K562 (cell line): ENCODE data around the gene ZCWPW1. TPM values are rescaled to one million over a fixed set of nuclear protein-coding genes. Genes with fewer than 3 reads are reported as not detected.

Experiments used
- BRD4 ChIP-seq: fragments of 200-600 bp; sonication (generic); IDR thresholded peaks from 2 replicates; pipeline ENCODE4 v1.6.1; 2017; ENCODE audit warnings: inconsistent platforms
- CREB3 ChIP-seq: fragments of 450-650 bp; conservative IDR thresholded peaks from 2 replicates; pipeline ENCODE4 v1.6.1; 2016; ENCODE audit warnings: missing genetic modification characterization, low read depth, mild to moderate bottlenecking, missing compliant biosample characterization, moderate library complexity
- ETS2 ChIP-seq: IDR thresholded peaks from 2 replicates; pipeline ENCODE4 v1.6.1; 2016; ENCODE audit warnings: borderline replicate concordance, missing genetic modification characterization, mild to moderate bottlenecking, moderate library complexity, missing compliant biosample characterization; ENCODE audit not compliant: poor library complexity, severe bottlenecking
- HMG20A ChIP-seq: fragments of 450-650 bp; formaldehyde crosslinking; conservative IDR thresholded peaks from 2 replicates; pipeline ENCODE4 v1.4.0; 2020; ENCODE audit warnings: mild to moderate bottlenecking, mixed read lengths
- HMGN3 ChIP-seq: IDR thresholded peaks from 2 replicates; pipeline ENCODE4 v1.6.1; 2011; ENCODE audit warnings: borderline replicate concordance, low read depth, mild to moderate bottlenecking, mixed read lengths, low read length; ENCODE audit not compliant: insufficient read length; ENCODE audit errors: extremely low read depth
- HNRNPK ChIP-seq: fragments of 200-400 bp; formaldehyde crosslinking; IDR thresholded peaks from one replicate; pipeline ENCODE4 v1.6.1; 2018; ENCODE audit warnings: mild to moderate bottlenecking, low read depth, low read length; ENCODE audit not compliant: poor library complexity, severe bottlenecking
- RBM14 ChIP-seq: fragments of 200-400 bp; formaldehyde crosslinking; IDR thresholded peaks from 2 replicates; pipeline ENCODE4 v1.6.1; 2018; ENCODE audit warnings: low read depth, mild to moderate bottlenecking, low read length, moderate library complexity, borderline replicate concordance; ENCODE audit not compliant: insufficient read depth
- TAL1 ChIP-seq: fragments of 450-650 bp; IDR thresholded peaks from 2 replicates; pipeline ENCODE4 v1.6.1; 2016; ENCODE audit warnings: mild to moderate bottlenecking
- THRB ChIP-seq: fragments of 450-650 bp; formaldehyde crosslinking; conservative IDR thresholded peaks from 2 replicates; pipeline ENCODE4 v1.4.0; 2022; ENCODE audit warnings: mild to moderate bottlenecking, missing genetic modification characterization
- ZBTB17 ChIP-seq: fragments of 450-650 bp; formaldehyde crosslinking; IDR thresholded peaks from 2 replicates; pipeline ENCODE4 v1.4.0; 2020; ENCODE audit warnings: mild to moderate bottlenecking
- polyA plus RNA-seq, 8 experiments: library from polyadenylated mRNA; depleted of rRNA in 4 of 8; stranded (reverse) in 5 of 8; unstranded in 3 of 8; fragments of >200 nt; fragmentation: Nextera tagmentation in 2 of 8; fragmentation: Illumina TruSeq in 1 of 8; extraction: Ambion mirVana in 2 of 8; extraction: Trizol in 1 of 8; gene quantifications; 2 replicates each; pipeline versions ENCODE4 v1.2.1 to v1.2.3, GENCODE V29; 2011 to 2014; ENCODE audit warnings: inconsistent platforms in 1 of 8, missing spikeins in 1 of 8
- total RNA-seq, 7 experiments: library from RNA; depleted of rRNA in 6 of 7; stranded (reverse); fragments of >200 nt in 6 of 7; fragmentation: Illumina TruSeq in 2 of 7; extraction: Trizol in 2 of 7; gene quantifications; 2 replicates each; pipeline versions ENCODE4 v1.2.1 to v1.2.3, GENCODE V29; 2011 to 2021; ENCODE audit warnings: low replicate concordance in 1 of 7
- TF ChIP-seq, protein P1 (sequence below), 2 experiments: fragments of 200-800 bp in 1 of 2; sonication (Bioruptor generic) in 1 of 2; sonication (generic) in 1 of 2; formaldehyde crosslinking in 1 of 2; IDR thresholded peaks in 1 of 2; conservative IDR thresholded peaks in 1 of 2; 2 replicates each; pipeline versions ENCODE4 v1.5.0 to v1.6.1; 2016 to 2020; ENCODE audit warnings: missing compliant biosample characterization in 1 of 2, missing genetic modification characterization in 1 of 2, missing genetic modification reagents in 1 of 2
- TF ChIP-seq, protein P2 (sequence below): fragments of 450-650 bp; formaldehyde crosslinking; IDR thresholded peaks from 2 replicates; pipeline ENCODE4 v1.4.0; 2022; ENCODE audit warnings: missing genetic modification characterization
- TF ChIP-seq, protein P3 (sequence below), 2 experiments: fragments of 450-650 bp; IDR thresholded peaks; 2 replicates each; pipeline ENCODE4 v1.6.1; 2018; ENCODE audit warnings: mild to moderate bottlenecking in 2 of 2, low read depth in 1 of 2; ENCODE audit not compliant: partially characterized antibody in 2 of 2

ZCWPW1 gene
- total and polyA plus RNA-seq, 9 of the 15 experiments (the other 6 are each of a cell fraction or from before 2014, with no cell fraction given), result 0.18 to 1.7 (median 1.2) TPM

- TF ChIP-seq CREB3 (tag), result no peak
- peak; percentile 63 for TF ChIP-seq HMGN3
- peak; percentile 96; the same call in 1 of the 2 replicates for TF ChIP-seq RBM14
- TF ChIP-seq, protein P1, sequence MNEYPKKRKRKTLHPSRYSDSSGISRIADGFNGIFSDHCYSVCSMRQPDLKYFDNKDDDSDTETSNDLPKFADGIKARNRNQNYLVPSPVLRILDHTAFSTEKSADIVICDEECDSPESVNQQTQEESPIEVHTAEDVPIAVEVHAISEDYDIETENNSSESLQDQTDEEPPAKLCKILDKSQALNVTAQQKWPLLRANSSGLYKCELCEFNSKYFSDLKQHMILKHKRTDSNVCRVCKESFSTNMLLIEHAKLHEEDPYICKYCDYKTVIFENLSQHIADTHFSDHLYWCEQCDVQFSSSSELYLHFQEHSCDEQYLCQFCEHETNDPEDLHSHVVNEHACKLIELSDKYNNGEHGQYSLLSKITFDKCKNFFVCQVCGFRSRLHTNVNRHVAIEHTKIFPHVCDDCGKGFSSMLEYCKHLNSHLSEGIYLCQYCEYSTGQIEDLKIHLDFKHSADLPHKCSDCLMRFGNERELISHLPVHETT (CRISPR knock-in tag; conservative IDR thresholded peaks at IDR 0.05 in 1 of 2, IDR thresholded peaks at IDR 0.05 in 1 of 2), result peak in 1 of 2 experiments; percentile 37; a peak in 1 of 4 replicates
- TF ChIP-seq, protein P2, sequence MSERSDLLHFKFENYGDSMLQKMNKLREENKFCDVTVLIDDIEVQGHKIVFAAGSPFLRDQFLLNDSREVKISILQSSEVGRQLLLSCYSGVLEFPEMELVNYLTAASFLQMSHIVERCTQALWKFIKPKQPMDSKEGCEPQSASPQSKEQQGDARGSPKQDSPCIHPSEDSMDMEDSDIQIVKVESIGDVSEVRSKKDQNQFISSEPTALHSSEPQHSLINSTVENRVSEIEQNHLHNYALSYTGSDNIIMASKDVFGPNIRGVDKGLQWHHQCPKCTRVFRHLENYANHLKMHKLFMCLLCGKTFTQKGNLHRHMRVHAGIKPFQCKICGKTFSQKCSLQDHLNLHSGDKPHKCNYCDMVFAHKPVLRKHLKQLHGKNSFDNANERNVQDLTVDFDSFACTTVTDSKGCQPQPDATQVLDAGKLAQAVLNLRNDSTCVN (CRISPR knock-in tag), result 0 out of 2 replicates have a peak, but pooled peaks have one; percentile 2
- TF ChIP-seq HNRNPK, result peak; percentile 75
- peak; percentile 87; the same call in 1 of the 2 replicates for TF ChIP-seq BRD4
- 0 out of 2 replicates have a peak, but pooled peaks have one; percentile 22 for TF ChIP-seq THRB (CRISPR knock-in tag)
- TF ChIP-seq ETS2, result peak; percentile 29
- peak; percentile 24; the same call in 1 of the 2 replicates for TF ChIP-seq ZBTB17 (CRISPR knock-in tag)
- TF ChIP-seq HMG20A (CRISPR knock-in tag), result no peak
- no peak for TF ChIP-seq TAL1
- TF ChIP-seq, protein P3, sequence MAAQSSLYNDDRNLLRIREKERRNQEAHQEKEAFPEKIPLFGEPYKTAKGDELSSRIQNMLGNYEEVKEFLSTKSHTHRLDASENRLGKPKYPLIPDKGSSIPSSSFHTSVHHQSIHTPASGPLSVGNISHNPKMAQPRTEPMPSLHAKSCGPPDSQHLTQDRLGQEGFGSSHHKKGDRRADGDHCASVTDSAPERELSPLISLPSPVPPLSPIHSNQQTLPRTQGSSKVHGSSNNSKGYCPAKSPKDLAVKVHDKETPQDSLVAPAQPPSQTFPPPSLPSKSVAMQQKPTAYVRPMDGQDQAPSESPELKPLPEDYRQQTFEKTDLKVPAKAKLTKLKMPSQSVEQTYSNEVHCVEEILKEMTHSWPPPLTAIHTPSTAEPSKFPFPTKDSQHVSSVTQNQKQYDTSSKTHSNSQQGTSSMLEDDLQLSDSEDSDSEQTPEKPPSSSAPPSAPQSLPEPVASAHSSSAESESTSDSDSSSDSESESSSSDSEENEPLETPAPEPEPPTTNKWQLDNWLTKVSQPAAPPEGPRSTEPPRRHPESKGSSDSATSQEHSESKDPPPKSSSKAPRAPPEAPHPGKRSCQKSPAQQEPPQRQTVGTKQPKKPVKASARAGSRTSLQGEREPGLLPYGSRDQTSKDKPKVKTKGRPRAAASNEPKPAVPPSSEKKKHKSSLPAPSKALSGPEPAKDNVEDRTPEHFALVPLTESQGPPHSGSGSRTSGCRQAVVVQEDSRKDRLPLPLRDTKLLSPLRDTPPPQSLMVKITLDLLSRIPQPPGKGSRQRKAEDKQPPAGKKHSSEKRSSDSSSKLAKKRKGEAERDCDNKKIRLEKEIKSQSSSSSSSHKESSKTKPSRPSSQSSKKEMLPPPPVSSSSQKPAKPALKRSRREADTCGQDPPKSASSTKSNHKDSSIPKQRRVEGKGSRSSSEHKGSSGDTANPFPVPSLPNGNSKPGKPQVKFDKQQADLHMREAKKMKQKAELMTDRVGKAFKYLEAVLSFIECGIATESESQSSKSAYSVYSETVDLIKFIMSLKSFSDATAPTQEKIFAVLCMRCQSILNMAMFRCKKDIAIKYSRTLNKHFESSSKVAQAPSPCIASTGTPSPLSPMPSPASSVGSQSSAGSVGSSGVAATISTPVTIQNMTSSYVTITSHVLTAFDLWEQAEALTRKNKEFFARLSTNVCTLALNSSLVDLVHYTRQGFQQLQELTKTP (IDR thresholded peaks at IDR 0.05; ENCODE audit: low read depth in 1 of 2, partially characterized antibody in 2 of 2), result no peak
Observed at GRCh38 chr7:100429637-100430492, 1.4 kb upstream of the ZCWPW1 start, which contains the start of gene MEPCE (continued).
